SK-N-SH (cell line): ENCODE results near the gene BUB3.

Experiments
- CTCF ChIP-seq: fragments of 200-600 bp; sonication (generic); IDR thresholded peaks from 2 replicates; pipeline ENCODE4 v1.6.1; 2017; ENCODE audit warnings: antibody characterized with exemption, mild to moderate bottlenecking, moderate library complexity
- EP300 ChIP-seq, 2 experiments: IDR thresholded peaks; 2 replicates each; pipeline versions ENCODE4 v1.4.0 to v1.6.1; 2012; ENCODE audit warnings: borderline replicate concordance in 1 of 2, low read depth in 1 of 2, low read length in 1 of 2
- EZH2phosphoT487 ChIP-seq: fragments of 200-600 bp; sonication (generic); IDR thresholded peaks from 2 replicates; pipeline ENCODE4 v1.6.1; 2017; ENCODE audit warnings: low read depth, mixed run types, mild to moderate bottlenecking, antibody characterized with exemption, moderate library complexity, borderline replicate concordance
- JUND ChIP-seq: IDR thresholded peaks from 2 replicates; pipeline ENCODE4 v1.4.0; 2012
- POLR2AphosphoS5 ChIP-seq: IDR thresholded peaks from 2 replicates; pipeline ENCODE4 v1.6.1; 2012; ENCODE audit warnings: low read depth, low read length
- RAD21 ChIP-seq: IDR thresholded peaks from 2 replicates; pipeline ENCODE4 v1.6.1; 2012; ENCODE audit warnings: mild to moderate bottlenecking, low read length
- REST ChIP-seq: IDR thresholded peaks from 2 replicates; pipeline ENCODE4 v1.6.1; 2012; ENCODE audit warnings: mild to moderate bottlenecking, low read depth, low read length, moderate library complexity
- RFX5 ChIP-seq: IDR thresholded peaks from 2 replicates; pipeline ENCODE4 v1.6.1; 2012; ENCODE audit warnings: mild to moderate bottlenecking, improper control_type of control experiment, low read length
- SMC3 ChIP-seq: IDR thresholded peaks from 2 replicates; pipeline ENCODE4 v1.6.1; 2012; ENCODE audit warnings: low read depth, low read length, improper control_type of control experiment
- TAF1 ChIP-seq: IDR thresholded peaks from 2 replicates; pipeline ENCODE4 v1.6.1; 2012; ENCODE audit warnings: low read depth, mild to moderate bottlenecking, low read length, moderate library complexity, borderline replicate concordance
- TEAD4 ChIP-seq: IDR thresholded peaks from 2 replicates; pipeline ENCODE4 v1.4.0; 2012; ENCODE audit warnings: mild to moderate bottlenecking, borderline replicate concordance; ENCODE audit not compliant: insufficient read depth
- USF1 ChIP-seq: IDR thresholded peaks from 2 replicates; pipeline ENCODE4 v1.4.0; 2012; ENCODE audit warnings: low read depth, borderline replicate concordance
- YY1 ChIP-seq: IDR thresholded peaks from 2 replicates; pipeline ENCODE4 v1.4.0; 2012; ENCODE audit warnings: low read depth, mild to moderate bottlenecking
- ZBTB33 ChIP-seq: IDR thresholded peaks from 2 replicates; pipeline ENCODE4 v1.4.0; 2012; ENCODE audit warnings: low read depth, borderline replicate concordance

GRCh38 chr10:123160311-123160980, 6.2 kb downstream of the BUB3 start:
- no peak for TF ChIP-seq POLR2AphosphoS5
- no peak for TF ChIP-seq TAF1
- TF ChIP-seq CTCF: no peak
- TF ChIP-seq SMC3: no peak
- no peak for TF ChIP-seq JUND
- TF ChIP-seq EZH2phosphoT487: no peak
- TF ChIP-seq REST: no peak
- no peak for TF ChIP-seq TEAD4
- no peak for TF ChIP-seq RAD21
- TF ChIP-seq ZBTB33: no peak
- TF ChIP-seq EP300 (IDR thresholded peaks at IDR 0.05; ENCODE audit: borderline replicate concordance in 1 of 2, low read depth in 1 of 2, low read length in 1 of 2): no peak
- no peak for TF ChIP-seq YY1
- no peak for TF ChIP-seq RFX5
- no peak for TF ChIP-seq USF1
